Fibroblast of mammary gland (primary cell): ENCODE measurements around the gene SCN11A.

Source experiments
- DNase-seq: peaks from one replicate; pipeline ENCODE4 v3.0.0-alpha.2; 2010; ENCODE audit warnings: low read depth
- H3K4me3 ChIP-seq: 2 replicates; pipeline ENCODE4 v1.5.1; 2011; ENCODE audit warnings: low read depth, mild to moderate bottlenecking, low read length, moderate library complexity; ENCODE audit not compliant: control insufficient read depth
- CTCF ChIP-seq: conservative IDR thresholded peaks from 2 replicates; pipeline ENCODE4 v1.5.1; 2011; ENCODE audit warnings: low read depth, low read length, inconsistent platforms; ENCODE audit not compliant: control insufficient read depth, insufficient read depth

Gene SCN11A

DNA sequence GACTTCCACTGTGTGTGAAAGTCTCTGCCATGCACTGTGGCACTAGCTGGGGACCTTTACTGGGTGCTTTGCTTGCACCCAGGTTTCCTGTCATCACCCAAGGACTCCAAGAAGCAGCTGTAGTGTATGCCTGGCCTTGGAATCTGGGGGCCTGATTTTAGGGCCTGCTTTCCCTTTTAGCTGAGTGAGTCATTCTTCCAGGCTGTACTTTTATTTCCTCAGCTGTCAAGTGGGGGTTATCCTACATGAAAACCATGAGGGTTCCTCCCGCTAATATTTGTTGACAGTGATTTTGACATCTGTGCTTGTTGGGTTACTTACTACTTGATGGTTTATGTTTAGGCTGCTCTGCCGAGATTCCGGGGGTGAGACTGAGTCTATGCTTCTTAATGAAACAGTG is 37.1 kb upstream of the SCN11A start:
- DNase-seq = peak; percentile 18
- TF ChIP-seq CTCF = no peak
- no peak overlapping the region for H3K4me3 ChIP-seq

- no peak for DNase-seq
- TF ChIP-seq CTCF = no peak
- no peak overlapping the region for H3K4me3 ChIP-seq
These were observed 36.7 kb upstream of the SCN11A start for GRCh38 chr3:39088456-39088855.

DNA sequence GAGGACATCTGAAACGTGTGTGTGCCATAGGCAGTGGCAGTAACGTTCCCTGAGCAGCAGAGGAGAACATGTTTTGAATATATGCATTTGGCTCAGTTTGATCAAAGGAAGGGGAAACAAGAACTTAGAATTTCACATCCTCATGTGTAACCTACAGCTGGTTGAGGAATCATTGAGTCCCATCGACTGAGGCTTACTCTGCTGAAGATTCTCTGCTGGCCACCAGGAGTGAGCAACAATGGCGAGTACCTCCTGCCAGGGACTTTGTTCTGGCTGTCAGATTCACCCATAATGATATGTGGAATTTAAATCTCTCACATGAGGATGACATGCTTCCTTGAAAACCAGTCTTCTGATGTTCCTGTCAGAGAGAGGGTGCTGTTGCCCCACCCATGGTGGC is 34.4 kb upstream of the SCN11A start:
- TF ChIP-seq CTCF = no peak

GRCh38 chr3:39082666-39083313 is 31.0 kb upstream of the SCN11A start:
- no peak overlapping the region for H3K4me3 ChIP-seq
- no peak for TF ChIP-seq CTCF
- DNase-seq = no peak

More for the DNA sequence above, 34.4 kb upstream of the SCN11A start:
- no peak overlapping the region for H3K4me3 ChIP-seq
- DNase-seq = no peak

DNA sequence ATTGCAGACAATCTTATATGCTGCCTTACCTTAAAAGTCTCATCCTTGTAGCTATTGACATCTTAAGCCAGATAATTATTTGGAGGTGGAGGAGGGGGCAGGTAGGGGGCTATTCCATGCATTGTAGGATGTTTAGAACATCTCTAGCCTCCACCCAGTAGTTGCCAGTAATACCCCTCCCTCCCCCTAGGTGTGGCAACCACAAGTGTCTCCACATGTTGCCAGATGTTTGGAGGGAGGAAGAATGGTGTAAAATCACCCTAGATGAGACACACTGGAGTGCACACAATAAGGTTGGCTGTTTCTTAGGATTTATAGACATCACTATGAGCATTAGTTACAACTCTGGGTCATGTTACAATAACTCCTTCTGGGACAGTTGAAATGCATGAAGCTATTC is 28.3 kb upstream of the SCN11A start:
- TF ChIP-seq CTCF = no peak
- DNase-seq = no peak
- H3K4me3 ChIP-seq = no peak overlapping the region

- no peak for DNase-seq
- H3K4me3 ChIP-seq = no peak overlapping the region
- TF ChIP-seq CTCF = no peak
These were observed 27.8 kb upstream of the SCN11A start for GRCh38 chr3:39079530-39079929.

DNA sequence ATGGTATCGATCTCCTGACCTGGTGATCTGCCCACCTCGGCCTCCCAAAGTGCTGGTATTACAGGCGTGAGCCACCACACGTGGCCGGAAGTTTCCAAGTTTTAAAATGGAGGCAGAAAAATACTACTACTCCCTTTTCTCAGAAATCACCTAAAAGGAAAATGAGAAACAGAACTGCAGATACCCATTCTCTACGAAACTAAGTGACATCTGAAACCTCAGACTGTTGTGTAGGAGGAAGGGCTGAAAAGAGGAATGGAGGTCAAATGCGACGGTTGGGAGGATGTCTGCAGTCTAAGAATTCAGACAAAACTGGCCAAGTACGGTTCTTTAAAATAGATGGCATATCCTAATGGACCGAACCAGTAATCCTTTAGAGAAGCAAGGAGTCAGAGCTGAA is 24.2 kb upstream of the SCN11A start:
- no peak for DNase-seq
- no peak overlapping the region for H3K4me3 ChIP-seq
- TF ChIP-seq CTCF = no peak
